ENCODE results near the gene BCAN.
"Not testable (repeated sequence)": the region's sequence is repeated elsewhere in the genome, so short reads cannot be mapped to it uniquely, and the experiment has no call there.

Gene BCAN, protein sequence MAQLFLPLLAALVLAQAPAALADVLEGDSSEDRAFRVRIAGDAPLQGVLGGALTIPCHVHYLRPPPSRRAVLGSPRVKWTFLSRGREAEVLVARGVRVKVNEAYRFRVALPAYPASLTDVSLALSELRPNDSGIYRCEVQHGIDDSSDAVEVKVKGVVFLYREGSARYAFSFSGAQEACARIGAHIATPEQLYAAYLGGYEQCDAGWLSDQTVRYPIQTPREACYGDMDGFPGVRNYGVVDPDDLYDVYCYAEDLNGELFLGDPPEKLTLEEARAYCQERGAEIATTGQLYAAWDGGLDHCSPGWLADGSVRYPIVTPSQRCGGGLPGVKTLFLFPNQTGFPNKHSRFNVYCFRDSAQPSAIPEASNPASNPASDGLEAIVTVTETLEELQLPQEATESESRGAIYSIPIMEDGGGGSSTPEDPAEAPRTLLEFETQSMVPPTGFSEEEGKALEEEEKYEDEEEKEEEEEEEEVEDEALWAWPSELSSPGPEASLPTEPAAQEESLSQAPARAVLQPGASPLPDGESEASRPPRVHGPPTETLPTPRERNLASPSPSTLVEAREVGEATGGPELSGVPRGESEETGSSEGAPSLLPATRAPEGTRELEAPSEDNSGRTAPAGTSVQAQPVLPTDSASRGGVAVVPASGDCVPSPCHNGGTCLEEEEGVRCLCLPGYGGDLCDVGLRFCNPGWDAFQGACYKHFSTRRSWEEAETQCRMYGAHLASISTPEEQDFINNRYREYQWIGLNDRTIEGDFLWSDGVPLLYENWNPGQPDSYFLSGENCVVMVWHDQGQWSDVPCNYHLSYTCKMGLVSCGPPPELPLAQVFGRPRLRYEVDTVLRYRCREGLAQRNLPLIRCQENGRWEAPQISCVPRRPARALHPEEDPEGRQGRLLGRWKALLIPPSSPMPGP

DNA sequence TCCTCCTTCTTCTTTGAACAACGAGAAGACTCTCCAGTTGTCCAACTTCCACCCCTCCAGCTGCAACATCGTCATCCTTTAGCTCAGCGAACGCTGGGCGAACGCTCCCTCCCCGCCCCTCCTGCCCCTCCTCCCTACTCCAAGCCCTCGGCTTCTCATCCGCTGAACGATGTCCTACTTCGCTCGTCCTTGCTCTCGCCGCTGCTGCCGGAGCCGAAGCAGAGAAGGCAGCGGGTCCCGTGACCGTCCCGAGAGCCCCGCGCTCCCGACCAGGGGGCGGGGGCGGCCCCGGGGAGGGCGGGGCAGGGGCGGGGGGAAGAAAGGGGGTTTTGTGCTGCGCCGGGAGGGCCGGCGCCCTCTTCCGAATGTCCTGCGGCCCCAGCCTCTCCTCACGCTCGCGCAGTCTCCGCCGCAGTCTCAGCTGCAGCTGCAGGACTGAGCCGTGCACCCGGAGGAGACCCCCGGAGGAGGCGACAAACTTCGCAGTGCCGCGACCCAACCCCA is at the start of gene BCAN:
Gene BCAN, plus strand, starts transcription at position 357 of the 504 bp plus-strand sequence. CDS start 3,938 bp downstream, outside the sequence.
- DNase-seq, result no peak

DNA sequence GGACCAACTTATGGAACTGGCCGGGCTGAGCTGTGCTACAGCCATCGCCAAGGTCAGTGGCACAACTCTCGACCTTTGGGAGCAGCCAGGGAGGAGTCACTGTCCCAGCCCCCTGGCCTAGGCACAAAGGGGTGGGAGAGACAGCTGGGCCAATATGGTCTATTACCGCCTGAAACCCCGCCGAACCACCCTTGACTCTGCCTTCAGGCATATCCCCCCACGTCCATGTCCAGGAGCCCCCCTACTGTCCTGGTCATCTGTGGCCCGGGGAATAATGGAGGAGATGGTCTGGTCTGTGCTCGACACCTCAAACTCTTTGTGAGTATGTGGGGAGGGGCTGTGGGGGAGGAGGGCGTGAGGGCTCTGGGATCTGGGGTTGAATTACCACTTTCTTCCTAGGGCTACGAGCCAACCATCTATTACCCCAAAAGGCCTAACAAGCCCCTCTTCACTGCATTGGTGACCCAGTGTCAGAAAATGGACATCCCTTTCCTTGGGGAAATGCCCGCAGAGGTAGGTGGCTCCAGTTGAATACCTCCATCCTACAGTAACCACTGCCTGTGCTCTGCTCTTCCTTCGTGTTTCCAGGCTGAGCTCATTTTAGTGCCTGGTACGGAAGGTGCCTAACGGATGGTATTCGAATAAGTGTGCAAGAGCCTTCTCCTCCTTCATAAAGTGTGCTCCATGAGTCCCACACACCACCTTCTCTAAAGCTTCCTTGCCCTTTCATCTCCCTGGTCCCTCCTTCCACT is 49.6 kb upstream of the BCAN start:
- no peak for DNase-seq

DNA sequence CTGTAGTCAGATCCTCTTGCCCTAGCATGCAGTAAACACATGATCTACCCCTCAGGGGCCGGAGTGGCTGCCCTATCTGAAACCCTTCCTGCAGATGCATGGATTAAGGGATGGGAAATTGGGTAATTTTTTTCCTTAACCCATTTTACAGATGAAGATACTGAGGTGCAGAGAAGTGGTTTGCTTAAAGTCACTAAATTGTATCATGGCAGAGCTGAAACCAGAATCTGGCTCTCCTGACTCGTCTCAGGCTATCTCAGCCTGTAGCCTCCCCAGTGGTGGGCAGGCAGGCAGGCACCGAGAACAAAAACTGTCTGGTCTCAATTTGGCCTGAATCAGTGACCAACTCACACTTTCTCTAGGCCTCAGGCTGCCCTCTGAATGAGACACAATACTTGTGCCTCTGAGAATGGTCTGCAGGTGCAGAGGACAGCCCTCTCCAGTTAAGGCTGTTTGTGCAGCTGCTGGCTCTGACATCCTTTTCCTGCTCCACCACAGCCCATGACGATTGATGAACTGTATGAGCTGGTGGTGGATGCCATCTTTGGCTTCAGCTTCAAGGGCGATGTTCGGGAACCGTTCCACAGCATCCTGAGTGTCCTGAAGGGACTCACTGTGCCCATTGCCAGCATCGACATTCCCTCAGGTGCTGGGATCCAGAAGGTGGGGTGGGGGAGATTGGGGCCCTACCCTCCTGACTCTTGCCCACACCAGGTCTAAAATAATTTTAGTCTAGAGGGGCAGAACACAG is 48.8 kb upstream of the BCAN start:
- DNase-seq, result peak; percentile 61

DNA sequence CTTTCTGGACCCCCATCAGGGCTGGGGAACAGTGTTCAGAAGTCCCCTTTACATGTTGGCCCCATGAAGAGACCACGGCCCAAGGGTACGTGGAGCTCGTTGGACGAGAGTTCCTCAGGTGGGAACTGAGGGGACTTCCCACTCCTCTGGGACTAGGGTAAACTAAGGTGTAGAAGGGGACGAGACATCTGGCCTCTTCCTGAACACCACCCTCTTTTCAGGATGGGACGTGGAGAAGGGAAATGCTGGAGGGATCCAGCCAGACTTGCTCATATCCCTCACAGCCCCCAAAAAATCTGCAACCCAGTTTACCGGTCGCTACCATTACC is 48.3 kb upstream of the BCAN start:
- no peak for DNase-seq

DNA sequence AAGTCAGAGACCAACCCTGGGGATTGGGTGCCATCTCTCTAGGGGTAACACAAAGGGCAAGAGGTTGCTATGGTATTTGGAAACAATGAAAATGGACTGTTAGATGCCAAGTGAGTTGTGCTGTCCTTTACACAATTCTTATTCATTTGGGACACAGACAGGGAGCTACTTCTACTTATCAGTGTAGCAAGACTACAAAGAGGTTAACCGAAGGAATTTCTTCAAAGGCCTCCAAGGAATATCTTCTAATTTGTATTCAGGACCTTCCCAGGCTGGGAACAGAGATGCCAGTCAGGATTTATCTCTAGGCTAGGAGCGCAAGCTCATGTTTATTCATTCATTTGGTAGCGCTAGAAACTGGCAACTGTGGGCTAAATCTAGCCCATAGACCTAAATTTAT is 47.7 kb upstream of the BCAN start:
- no peak for DNase-seq

DNA sequence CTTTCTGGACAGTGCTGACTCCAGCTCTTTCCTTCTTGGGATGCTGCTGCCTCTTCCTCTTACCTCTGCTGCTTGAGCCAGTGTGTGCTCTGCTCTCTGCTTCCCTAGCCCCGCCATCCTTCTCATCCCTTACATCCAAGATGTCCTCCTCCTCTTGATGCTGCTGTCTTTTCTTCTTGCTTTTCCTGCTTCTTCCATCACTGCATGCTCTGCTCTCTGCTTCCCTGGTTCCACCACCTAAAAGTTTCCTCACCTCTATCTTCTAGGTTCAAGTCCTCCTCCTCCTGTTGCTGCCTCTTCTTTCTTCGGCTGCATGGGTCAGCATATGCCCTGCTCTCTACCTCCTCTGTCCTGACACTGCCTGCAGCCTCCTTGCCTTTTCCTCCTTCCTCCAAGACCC is 46.9 kb upstream of the BCAN start:
- no peak for DNase-seq

DNA sequence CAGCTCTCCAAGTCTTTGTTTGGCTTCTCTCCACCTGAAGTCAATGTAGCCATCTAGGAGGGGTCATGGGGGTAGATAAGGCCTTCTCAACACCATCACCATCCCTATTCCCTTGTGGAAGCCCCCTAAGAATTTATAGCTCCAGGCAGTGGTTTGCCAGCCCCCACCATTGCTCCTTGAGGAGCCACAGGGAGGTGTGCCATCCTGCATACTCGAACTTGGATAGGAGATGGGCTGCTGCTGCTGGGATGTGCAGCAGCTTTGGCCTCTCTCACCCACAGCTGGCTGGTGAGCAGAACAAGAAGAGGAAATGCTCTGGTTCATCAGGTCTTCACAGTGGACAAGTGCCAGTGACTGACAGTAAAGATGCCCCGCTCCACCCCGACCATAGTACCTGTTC is 45.5 kb upstream of the BCAN start:
- DNase-seq, result no peak

DNA sequence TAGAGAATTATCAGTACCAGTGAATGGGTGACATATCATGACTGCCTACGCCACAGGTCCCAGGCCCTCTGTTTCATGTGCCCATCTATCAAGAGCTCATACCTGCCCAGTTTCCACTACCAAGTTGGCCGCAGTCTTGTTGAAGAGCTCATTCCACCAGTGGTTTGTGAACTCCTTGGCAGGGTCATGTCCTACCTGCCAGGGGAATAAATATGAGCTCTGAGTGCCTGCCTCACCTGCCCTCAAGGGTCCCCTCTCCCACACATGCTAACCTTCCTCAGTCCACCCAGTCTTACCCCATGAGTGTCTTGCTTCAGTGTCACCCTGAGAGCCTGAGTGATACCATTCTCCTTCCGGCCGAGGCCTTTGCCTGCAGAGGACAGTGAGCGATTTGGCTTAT is 43.8 kb upstream of the BCAN start:
- DNase-seq, result no peak

DNA sequence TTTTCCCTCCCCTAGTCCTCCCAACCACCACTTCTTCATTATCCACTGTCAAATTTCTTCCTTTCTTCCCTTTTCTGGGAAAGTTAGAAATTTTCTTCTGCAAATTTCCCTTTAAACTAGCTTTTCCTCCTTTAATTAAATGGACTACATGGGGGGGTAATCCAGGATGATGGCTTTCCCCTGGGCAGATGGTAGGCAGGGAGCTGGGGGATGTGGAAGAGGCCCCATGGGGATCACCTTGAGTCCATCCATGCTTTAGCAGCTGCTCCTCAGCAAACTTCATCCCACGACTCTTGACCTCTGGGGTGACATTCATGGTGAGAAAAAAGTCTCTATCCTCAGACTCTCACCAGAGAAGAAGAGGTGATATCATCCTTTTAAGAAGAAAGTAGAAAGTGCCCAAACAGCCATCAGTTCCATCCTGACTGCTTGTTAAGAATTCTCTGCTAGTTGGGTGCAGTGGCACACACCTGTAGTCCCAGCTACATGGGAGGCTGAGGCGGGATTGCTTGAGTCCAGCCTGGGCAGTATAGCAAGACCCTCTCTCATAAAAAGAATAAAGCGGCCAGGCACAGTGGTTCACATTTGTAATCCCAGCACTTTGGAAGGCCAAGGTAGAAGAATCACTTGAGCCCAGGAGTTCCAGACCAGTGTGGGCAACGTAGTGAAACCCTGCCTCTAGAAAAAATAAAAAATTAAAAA is 43.0 kb upstream of the BCAN start:
- DNase-seq, result no peak

DNA sequence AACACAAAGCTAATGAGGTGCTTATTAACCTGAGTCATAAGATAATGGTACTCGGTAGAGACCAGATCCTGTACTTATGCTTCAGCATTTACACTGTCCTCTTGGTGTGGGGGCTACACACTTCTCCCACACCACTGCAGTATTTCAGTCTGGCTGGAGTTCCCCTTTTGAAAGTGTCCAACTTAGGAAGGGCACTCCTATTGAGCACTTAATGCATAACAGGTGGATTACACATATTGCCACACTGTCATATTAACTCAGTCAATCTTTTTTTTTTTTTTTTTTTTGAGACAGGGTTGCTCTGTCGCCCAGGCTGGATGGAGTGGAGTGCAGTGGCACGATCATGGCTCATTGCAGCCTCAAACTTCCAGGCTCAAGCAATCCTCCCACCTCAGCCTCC is 42.1 kb upstream of the BCAN start:
- no peak for DNase-seq

DNA sequence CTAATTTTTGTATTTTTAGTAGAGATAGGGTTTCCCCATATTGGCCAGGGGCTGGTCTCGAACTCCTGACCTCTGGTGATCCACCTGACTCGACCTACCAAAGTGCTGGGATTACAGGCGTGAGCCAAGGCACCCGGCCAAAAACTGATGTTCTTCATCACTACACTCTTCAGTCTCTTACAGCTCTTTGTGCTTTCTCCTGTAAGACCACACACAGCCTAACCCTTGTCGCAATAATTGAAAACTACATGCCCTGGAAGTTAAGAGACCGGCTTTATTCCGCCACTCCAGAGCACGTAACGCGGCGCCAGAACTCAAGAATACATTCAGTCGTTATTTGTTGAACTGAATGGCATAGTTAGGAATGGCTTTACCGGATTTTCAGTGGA is 41.2 kb upstream of the BCAN start:
- DNase-seq, result no peak

DNA sequence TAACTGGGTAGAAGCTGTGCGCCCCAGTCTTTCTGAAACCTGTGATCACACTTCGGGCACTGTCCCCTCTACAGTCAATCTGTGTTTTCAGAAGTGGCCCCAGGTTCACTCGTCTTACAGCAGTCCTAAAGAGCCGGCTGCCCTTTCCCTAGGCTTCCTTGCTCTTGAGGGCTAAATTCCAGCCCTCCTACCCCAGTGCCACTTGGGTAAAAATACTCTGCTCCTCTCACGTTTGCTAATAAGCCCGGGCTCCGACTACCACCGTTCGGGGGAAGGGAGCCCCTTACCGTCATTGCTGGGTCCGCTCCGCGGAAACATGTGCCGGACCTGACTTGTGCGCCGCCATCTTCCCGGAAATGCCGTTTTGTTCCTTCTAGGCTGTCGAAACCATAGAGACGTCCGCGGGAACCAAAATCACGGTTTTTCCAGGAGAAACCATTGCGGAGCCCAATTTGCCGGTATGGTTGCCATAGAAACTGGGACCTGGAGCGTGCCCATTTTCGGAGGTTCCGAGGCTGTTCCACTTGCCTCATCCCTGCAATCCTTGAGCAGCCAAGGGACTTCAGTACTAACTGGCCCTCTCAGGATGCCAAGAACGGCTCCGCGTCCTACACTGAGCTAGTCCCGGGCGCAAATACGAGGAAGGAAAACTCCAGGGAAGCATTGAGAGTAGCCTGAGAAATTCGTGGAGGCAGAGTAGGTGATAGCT is 40.6 kb upstream of the BCAN start, which contains the start of gene GPATCH4:
Gene GPATCH4, minus strand, starts transcription at position 358 of the 709 bp plus-strand sequence.
- peak; percentile 50 for DNase-seq

DNA sequence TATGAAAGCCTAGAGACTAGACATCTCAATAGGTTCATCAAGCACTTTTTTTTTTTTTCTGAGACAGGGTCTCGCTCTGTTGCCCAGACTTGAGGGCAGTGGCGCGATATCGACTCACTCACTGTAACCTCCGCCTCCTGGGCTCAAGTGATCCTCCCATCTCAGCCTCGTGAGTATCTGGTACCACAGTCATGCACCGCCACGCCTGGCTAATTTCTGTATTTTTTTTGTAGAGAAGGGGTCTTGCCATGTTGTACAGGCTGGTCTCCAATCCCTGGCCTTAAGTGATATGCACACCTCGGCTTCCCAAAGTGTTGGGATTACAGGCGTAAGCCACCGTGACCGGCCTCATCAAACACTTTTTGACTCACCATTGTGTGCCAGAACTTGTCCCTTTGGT is 40.0 kb upstream of the BCAN start:
- DNase-seq, result no peak

DNA sequence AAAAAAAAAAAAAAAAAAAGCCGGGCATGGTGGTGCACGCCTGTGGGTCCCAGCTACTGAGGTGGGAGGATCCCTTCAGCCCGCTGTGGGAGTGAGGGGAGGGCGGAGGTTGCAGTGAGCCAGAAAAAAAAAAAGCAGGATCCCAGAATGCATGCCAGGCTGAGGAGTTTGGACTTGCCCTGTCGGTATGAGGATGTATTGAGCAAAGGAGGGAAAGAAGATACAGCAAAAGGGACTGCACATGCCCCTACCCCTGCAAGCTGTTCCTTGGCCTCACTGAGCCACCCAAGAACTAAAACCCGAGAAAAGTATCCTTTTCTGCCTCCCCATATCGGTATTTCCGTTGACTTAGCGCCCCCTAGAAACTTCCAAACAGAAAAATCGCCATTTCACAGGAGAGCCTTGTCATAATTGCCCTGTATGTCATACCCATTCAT is 39.3 kb upstream of the BCAN start:
- DNase-seq, result no peak

DNA sequence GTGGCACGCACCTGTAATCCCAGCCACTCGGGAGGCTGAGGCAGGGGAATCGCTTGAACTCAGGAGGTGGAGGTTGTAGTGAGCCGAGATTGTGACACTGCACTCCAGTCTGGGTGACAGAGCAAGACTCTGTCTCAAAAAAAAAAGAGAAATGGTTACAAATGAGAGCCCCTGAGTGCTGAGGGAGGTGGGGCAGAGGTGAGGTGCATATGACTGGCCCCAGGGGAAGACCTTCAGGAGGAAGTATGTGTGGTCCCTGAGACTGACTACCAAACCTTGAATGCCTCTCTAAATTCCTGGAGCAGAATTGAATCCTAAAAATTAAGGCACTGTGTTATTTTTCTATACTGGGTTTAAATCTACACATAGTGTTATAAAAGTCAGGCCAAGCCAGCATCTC is 34.6 kb upstream of the BCAN start:
- not testable (repeated sequence) for DNase-seq

DNA sequence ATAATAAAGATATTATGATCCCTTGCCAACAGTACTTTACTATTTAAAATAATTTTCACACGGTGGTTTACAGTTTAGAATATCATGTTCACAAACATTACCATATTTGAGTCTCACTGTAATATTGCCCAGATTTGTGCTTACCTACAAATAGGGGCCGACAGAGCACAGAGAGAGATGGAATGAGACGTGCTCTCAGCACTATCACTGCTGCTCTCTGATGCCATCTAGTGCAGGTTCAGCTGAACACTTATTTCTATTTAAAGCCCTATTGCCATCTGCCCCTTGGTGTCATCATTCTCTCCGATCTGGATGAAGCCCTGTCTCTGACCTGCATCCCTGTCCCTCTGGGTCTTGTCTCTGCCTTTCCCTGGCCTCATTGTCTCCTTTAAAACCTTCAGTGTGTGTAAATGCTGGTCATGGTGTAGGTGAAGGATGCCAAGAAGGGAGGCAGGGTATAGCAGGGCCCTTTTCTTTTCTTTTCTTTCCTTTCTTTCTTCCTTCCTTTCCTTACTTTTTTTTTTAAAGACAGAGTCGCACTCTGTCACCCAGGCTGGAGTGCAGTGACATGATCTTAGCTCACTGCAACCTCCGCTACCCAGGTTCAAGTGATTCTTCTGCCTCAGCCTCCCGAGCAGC is 33.8 kb upstream of the BCAN start:
- peak; percentile 75 for DNase-seq

DNA sequence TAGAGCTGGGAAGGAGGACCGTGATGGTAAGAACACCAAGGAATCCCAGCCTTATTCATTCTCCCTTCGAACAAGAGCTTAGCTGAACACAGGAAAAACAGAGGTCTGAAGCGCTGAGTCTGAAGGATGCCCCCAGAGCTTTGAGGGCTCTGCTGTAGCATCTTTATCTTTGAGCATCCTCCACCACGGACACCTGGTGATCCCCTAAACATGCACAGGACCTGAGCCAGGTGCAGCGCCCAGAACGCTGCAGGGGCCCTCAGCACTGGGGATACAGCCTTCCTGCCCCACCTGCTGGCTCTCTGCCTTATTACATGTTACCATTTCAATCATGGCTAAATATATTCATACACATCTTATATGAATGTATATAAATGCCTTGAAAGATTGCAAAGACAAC is 32.9 kb upstream of the BCAN start:
- DNase-seq, result no peak

DNA sequence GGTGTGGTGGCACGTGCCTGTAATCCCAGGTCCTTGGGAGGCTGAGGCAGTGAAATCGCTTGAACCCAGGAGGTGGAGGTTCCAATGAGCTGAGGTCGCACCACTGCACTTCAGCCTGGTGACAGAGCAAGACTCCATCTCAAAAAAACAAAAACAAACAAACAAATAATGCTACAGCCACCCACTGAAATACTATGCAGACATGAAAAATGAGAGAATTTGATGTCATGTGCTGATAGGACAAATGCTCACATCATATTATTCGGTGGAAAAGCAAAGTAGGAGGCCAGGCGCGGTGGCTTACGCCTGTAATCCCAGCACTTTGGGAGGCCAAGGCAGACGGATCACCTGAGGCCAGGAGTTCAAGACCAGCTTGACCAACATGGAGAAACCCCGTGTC is 31.8 kb upstream of the BCAN start:
- DNase-seq, result not testable (repeated sequence)

DNA sequence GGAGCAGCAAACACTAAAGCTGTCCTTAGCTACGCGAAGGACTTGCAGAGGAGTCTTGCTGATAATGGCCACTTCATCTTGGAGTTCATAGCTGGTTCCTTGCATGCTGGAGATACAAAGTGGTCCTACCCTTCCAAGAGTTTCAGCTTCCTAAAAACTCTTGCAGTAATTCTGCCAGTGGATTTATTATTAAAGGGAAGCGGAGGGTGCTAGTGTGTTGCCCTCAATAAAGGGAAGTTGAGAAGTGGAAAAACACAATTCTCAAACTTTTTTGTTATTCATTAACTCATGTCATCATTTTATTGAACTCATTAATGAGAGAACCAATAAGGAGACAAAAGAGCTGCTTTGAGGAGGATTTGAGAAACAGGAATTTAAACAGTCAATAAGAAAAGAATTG is 29.3 kb upstream of the BCAN start:
- DNase-seq, result no peak

DNA sequence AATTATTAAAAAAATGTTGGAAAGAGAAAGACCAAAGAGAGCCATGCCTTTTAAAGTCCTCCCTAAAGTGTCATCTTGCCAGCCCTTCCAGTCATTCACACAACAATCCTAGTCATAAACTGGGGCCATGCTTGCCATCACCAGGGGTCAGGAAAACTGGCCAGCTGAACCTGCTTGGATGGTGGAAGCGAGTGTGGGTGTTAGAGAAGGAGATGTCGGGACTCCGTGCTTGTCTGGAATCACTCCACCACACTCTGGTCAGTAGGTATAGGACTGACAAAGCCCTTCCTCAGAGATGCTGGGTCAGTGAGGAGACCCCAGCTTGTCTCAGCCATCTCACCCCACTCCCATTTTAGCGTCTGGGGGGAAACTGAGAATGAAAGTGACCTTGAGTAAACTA is 26.0 kb upstream of the BCAN start:
- no peak for DNase-seq

DNA sequence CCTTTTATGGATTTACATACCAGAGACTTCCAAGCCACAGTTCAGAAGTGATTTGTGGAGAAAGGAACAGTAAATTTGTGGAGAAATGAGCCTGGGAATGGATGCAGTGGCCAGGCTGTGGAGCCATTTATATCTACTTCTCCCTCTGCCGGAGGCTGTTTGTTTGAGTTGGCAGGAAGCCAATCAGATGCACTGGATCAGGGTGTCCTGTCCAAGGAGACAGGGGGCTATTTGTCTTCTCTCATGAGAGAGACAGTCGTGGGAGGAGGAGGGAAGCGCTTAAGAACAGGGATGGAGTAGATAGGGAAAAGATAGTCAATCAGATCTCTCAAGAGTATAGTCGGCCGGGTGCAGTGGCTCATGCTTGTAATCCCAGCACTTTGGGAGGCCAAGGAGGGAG is 25.5 kb upstream of the BCAN start:
- peak; percentile 51 for DNase-seq

Measured in NCI-H2029 (cell line).